Transverse colon (tissue), 3 donors: Measurements from ENCODE around the gene TEX36.

ENCODE experiments used
- EP300 ChIP-seq: sonication (generic); formaldehyde crosslinking; IDR thresholded peaks from one replicate; pipeline ENCODE4 v1.6.1; 2017; ENCODE audit warnings: antibody characterized with exemption, low read depth
- TF ChIP-seq, protein P1 (sequence below), 5 experiments: fragments of 200-600 bp in 3 of 5; fragments of 450-650 bp in 2 of 5; sonication (generic) in 3 of 5; IDR thresholded peaks; 1 replicate in 2 of 5; 2 replicates in 3 of 5; pipeline ENCODE4 v1.5.1; 2016 to 2017; ENCODE audit warnings: antibody characterized with exemption in 5 of 5, inconsistent platforms in 3 of 5, mild to moderate bottlenecking in 2 of 5, moderate library complexity in 1 of 5

DNA sequence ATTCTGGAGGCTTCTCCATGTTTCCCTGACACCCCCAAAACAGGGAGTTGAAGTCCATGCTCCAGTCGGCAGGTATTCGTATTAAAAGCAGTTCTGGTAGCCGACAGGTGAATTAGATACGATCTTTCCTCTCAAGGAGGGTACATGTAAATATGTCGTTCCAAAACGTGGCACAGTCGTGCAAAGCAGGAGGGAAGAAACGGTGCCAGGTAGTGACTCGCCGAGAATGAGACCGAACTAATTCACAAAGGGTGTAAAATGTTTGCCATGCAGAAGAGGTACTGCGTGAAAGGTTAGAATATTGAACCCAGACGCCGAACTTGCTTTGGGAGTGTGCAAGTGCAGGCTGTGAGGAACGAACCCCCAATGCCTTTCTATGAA, 37.0 kb upstream of the TEX36 start:
- TF ChIP-seq, protein P1, sequence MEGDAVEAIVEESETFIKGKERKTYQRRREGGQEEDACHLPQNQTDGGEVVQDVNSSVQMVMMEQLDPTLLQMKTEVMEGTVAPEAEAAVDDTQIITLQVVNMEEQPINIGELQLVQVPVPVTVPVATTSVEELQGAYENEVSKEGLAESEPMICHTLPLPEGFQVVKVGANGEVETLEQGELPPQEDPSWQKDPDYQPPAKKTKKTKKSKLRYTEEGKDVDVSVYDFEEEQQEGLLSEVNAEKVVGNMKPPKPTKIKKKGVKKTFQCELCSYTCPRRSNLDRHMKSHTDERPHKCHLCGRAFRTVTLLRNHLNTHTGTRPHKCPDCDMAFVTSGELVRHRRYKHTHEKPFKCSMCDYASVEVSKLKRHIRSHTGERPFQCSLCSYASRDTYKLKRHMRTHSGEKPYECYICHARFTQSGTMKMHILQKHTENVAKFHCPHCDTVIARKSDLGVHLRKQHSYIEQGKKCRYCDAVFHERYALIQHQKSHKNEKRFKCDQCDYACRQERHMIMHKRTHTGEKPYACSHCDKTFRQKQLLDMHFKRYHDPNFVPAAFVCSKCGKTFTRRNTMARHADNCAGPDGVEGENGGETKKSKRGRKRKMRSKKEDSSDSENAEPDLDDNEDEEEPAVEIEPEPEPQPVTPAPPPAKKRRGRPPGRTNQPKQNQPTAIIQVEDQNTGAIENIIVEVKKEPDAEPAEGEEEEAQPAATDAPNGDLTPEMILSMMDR (IDR thresholded peaks at IDR 0.05) = no peak
- TF ChIP-seq EP300 = no peak
